Glomerular endothelial cell (primary cell): ENCODE measurements around the gene SLX4IP. TPM values are rescaled to one million over a fixed set of nuclear protein-coding genes. Genes with fewer than 3 reads are reported as not detected.
"Not testable (repeated sequence)": the region's sequence is repeated elsewhere in the genome, so short reads cannot be mapped to it uniquely, and the experiment has no call there.

Source experiments
- DNase-seq: peaks from one replicate; pipeline ENCODE4 v3.0.0-alpha.2; 2011; ENCODE audit warnings: low read depth, low spot score; ENCODE audit errors: extremely low read depth
- total RNA-seq: library from RNA; depleted of rRNA; stranded (reverse); fragments of >200 nt; gene quantifications from 2 replicates; pipeline ENCODE4 v1.2.3, GENCODE V29; 2015

The SLX4IP gene
- 2.8 and 3.4 TPM in 2 replicates for total RNA-seq

DNA sequence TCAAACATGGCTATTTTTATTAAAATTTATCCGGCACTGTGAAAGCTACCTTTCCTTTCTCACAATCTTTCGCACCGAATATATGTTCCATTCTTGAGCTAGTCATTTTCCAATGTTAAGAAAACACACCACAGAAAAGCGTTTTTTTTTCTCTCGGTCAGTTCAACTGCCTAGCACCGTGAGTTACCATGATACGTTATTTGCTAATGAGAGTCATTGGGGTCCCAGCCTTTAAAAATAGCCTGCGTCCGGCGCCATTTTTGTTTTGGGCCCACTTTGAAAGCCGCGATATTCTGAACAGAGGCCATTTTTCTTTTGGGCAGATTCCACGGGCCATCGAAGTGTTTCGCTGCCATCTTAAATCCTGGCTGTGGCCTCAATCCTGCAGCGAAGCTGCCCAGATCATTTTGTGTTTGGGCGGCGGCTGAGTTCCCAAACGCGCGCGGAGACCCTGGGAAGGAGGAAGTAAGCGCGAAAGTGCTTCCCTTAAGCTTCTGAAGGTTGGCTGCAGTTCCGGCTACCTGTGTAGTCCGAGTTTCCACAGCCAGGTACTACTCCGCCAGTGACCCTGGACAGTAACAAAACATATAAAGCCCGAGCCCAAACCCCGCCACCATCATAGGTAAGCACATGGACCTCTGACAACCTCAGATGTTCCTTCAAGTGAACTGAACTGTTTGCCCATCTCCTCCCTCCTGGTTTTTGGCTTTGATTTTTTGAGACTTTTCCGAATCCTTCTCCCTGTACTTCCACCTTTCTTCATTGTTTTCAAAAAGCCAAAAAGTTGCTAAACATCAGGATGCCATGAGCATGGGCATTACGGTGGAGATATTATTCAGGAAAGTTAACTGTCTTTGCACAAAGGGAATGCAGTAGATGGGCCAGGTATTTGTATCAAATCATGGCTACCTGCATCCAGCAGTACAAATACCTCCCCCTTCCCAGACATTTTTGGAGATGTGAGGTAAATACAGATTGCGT lies at the start of gene SLX4IP:
Gene SLX4IP, plus strand, starts transcription at position 474 of the 981 bp plus-strand sequence. CDS start 22,900 bp downstream, outside the sequence.
- peak; percentile 93 for DNase-seq

DNA sequence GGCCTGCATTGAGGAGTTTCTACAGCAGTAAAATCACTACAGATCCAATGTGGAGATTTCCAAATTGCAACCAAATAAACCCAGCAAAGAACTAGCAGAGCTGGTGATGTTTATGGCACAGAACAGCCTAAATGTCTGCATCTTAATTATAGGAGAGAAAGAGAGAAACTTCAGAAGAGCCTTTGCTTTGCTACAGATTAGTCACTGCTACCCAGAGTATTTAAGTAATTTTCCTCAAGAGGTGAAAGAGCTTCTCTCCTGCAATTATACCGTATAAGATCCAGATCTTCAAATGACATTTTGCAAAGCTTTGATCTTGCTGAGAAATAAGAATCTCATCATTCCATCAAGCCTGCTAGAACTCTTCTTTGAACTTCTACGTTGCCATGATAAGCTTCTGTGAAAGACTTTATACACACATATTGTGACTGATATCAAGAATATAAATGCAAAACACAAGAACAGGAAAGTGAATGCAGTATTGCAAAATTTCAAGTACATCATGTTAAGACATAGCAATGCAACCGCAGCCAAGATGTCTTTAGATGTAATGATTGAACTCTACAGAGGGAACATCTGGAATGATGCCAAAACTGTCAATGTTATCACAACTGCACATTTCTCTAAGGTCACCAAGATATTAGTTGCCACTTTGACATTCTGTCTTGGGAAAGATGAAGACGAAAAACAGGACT lies 49.1 kb upstream of the SLX4IP start:
- no peak for DNase-seq

DNA sequence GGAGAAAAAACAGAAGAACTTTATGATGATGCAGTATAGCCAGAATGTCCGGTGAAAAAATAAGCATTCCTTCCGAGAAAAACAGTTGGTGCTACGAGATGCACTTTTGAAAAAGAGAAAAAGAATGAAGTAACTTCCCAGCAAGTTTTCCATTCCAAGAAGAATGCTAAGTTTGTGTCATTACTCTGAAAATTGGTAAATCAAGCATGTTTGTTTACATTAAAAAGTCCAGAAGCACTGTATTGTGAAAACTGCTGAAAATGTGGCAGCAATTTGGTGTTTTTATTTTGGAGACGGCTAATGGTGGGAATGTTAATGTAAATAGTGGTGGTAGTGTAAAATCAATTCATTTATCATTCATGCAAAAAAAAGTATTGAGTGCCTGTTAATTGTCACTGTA lies 47.4 kb upstream of the SLX4IP start:
- no peak for DNase-seq

DNA sequence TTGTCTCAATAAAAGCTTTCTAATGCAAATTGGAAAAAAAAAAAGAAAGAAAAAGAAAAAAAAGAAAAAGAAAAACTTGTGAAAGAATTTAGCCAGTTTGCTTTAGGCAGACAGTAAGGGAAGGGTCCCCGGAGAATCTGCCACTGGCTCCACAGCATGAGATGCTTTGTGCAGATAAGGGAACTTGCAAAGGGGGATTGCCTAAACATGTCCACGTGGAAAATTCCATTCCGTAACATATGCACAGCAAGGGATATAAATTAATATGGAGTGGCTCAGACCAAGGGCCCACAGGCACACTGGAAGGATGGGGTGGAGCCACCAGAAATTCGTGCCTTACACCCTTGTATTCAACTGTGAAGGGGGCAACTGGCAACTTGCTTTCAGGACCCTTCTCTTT lies 46.5 kb upstream of the SLX4IP start:
- no peak for DNase-seq

DNA sequence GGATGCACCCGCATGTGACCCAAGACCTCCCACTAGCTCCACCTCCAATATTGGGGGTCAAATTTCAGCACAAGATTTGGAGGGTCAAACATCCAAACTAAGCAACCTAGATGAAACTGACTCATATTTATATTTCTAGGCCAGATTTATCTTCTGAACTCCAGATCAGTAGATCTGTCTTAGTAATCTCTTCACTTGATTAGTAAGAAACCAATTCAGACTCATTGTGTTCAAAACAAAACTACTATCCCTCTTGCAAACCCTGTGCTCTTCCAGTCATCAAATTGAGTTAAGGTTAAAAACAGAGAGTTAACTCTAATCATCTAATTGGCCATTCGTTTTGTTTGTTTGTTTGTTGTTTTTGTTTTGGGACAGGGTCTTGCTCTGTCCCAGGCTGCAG lies 44.4 kb upstream of the SLX4IP start:
- DNase-seq = no peak

DNA sequence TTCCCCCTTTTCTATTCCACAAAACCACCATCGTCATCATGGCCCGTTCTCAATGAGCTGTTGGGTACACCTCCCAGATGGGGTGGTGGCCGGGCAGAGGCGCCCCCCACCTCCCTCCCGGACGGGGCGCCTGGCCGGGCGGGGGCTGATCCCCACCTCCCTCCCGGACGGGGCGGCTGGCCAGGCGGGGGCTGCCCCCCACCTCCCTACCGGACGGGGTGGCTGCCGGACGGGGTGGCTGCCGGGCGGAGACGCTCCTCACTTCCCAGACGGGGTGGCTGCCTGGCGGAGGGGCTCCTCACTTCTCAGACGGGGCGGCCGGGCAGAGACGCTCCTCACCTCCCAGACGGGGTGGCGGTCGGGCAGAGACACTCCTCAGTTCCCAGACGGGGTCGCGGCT lies 40.4 kb upstream of the SLX4IP start:
- not testable (repeated sequence) for DNase-seq

DNA sequence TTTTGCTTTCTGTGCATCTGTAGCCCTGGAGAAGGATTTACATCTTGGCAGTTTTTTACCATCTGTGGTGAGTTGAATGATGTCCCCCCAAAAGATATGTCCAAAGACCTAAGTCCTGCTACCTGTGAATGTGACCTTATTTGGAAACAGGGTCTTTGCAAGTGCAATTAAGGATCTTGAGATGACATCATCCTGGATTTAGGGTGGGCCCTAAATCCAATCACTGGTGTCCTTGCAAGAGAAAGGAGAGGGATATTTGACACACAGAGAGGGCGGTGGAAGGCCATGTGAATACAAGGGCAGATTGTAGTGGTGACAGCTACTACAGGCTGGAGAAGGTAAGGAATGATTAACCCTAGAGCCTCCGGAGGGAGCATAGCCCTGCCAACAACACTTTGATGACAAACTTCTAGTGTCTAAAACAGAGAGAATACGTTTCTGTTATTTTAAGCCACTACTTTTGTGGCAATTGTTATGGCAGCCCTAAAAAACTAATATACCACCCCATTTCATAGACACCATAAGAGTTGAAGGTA lies 36.2 kb upstream of the SLX4IP start:
- DNase-seq = no peak

DNA sequence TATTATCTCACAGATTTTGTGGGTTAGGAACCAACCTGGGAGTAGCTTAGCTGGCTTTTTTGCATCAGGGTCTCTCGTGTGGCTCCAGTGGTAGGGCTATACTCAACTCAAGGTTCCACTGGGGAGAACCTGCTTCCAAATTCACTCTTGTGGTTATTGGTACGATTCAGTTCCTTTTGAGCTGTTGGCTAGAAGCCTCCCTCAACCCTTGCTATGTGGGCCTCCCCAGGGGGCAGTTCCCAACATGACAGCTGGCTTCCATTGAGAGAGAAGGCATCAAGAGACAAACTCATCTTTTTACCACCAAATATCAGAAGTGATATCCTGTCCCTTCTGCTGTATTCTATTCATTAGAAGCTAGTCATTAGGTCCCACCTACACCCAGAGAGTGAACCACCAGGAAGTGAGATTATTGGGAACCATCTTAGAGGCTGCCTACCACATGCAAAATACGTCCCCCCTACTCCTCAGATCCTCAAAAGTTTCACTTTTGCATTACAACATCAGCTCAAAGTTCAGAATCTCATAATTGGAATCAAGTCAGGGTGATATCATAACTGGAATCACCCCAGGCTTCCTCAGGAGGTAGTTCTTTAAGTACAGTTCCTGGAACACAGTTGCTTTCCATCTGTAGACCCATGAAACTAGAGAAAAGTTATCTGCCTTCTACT lies 32.0 kb upstream of the SLX4IP start:
- no peak for DNase-seq

DNA sequence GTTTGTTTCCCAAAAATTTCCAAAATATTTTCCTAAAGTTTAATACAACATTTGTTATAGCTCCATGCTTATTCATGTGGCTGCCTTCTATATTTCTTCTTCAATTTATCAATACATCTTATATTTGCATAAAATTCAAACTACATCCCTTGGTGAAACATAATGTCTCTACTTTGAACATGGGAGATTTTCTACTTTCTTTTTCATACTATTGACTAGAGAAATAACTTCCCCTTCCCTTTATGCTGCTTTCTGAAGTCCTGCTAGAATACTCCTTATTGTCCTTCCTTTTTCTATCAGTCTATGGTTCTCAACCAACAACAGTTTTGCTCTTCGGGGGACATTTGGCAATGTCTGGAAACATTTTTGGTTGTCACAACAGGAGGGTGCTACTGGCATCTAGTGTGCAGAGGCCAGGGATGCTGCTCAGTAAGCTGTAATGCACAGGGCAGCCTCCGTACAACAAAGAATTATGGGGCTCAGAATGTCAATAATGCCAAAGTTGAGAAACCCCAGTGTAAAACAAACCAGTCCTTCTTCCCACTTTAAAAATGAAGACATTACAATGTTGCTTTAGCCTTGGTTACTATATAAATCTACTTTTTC lies 31.0 kb upstream of the SLX4IP start:
- no peak for DNase-seq

DNA sequence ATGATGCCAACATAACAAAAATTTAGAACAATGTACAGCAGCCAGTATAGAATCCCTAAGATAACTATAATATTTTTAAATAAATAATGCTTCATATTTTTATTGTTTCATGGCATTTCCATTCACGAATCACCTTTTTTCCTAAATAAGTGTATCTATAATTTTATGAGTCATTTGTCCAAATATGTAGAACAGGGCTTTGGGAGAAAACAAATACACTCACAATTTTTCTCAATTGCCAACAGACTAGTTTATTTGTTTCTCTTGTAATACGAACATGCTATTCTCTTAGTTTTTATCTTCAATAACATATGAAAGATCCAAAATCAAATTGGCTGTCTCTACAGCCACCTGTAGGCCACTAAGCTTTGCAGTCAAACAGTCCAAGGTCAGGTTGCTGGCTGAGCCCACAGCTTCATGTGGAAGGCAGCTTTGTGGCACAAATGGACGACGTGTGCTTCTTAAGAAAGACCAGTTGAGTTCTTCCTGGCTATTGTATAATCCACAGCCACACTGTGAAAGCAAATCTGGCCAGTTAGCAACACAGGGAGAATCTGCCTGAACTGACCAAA lies 30.1 kb upstream of the SLX4IP start:
- no peak for DNase-seq

DNA sequence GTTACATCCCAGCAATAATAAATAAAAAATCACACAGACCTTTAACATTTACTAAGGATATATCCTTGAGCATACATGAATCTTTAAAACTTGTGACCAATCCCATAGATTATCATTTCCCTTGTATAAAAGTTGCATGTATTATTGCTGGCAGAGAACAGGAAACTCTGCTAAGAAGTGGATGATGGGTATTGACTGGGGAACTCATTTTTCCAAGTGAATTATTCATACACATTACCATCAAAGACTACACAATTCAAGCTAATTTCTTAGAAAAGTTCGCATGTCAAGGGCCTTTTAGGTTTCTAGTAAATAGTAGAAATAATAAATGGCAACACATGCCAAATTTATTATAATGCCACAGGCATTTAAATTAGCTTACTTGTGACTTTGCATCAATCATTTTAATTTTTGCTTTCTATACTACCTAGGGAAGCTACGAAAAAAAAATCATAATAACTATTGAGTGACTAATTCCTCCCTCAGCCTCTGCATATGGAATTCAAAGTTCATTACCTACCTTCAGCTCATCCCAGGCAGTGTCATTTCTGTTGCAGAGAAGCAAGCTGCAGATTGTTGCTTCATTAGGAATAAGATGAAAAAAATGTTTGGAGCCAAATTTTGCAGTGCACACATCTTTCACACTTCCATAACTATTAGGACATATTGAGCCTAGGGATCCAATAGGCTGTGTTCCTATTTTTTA lies 26.8 kb upstream of the SLX4IP start:
- DNase-seq = no peak

DNA sequence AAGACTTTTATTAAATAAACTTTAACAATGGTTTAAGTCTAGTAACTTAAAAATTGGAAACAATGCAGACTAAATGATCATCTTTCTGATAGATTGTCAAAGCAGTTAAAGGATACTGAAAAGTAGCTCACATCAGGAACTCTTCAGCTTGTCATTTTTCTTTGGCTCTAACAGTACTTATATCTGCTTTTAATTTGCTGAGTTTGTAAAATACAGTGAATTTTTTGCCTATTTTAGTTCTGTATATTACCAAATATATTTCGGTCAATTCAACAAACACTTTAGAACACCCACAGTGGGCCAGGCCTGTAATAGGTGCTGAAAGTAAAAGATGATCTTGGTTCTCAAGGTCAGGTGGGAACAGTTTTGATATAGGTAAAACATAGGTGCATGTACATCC lies 23.4 kb upstream of the SLX4IP start:
- no peak for DNase-seq

DNA sequence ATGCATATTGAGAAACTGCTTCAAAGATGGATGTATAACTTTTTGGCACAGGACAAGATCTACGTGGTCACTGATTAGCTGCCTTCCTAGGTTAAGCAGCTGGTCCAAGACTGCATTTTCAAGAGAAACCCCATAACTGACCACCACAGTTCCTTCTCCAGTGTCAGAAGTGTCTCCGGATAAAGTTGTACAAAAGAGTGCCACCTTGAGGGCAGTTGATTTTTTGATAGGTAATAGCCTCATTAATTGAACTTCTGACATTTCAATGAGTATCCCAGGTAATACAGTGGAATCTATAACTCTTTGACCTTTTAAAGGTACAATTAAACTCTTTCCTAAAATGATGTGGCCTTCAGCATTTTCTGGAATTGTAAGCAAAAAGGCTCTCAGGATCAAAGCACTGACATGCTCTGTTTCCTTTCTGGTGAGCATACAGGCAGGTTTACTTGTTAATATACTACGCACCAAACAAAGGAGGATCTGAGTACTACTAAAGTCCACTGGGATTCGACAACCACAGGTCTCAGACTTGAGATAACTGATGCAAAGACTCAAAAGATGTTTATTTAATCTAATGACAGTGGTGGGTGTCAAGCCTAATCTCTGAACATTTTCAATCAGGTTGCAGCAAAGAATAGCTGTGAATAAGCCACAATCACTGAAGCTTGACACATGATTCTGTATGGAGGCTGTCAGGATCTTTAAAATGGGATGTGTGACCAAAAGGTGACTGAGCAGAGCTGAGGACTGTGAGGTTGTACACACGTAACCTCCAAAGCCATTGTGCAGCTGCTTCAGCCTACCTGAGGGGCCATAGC lies 22.3 kb upstream of the SLX4IP start:
- DNase-seq = no peak

DNA sequence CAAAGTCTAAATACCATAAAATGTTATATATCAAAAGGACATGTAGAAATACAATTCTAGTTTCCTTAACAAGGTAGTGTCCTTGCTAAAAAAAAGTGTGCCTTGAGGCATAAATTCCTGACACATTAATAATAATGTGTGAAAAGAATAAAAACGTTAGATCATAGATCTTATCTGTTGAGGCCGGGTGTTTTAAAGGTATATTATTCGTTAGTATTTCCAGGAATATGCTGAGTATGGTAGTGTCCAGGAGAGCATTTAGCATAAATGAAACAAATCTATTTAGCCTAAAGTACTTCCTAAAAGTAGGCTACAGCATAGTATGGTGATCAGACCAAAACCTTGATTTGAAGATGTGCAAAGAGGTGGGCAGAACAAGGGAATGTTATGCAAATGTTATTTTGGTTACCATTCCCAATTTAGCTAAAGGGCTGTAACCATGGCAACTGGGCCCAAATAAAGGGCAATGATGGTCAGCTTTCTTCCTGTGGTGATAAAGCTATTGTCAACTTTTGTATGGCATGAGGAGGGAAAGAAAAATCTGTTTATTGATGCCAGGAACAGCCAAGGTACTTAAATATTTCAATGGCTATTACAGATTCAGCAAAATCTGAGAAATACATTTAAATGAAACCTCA lies 20.0 kb upstream of the SLX4IP start:
- DNase-seq = no peak

DNA sequence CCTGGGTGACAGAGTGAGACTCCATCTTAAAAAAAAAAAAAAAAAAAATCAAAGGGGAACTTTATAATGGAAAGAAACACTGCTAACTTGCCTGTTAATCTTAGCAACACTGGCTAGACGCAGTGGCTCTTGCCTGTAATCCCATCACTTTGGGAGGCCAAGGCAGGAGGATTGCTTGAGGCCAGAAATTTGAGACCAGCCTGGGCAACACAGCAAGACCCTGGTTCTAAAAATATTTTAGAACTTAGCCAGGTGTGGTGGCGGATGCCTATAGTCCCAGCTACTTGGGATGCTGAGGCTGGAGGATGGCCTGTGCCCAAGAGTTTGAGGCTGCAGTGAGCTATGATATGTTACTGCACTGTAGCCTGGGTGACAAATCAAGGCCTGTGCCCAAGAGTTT lies 17.9 kb upstream of the SLX4IP start:
- not testable (repeated sequence) for DNase-seq

DNA sequence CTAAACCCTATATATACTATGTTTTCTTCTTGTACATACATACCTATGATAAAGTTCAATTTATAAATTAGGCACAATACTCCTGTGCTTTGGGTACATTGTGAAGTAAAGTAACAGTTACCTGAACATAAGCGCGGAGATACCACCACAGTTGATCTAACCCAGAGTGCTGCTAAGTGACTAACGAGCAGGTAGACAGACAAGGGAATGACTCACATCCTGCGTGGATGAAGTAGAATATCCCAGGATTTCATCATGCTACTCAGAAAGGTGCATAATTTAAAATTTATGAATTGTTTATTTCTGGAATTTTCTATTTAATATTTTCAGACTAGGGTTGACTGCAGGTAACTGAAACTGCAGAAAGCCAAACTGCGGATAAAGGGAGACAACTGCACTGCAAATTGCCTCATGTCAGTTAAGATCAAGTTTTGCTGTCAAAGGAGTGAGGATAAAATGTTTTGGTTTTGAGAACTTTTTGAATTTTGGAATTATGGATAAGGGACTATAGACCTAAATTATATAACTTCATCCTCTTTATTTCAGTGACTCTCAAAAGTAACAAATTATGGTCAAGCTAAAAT lies 15.5 kb upstream of the SLX4IP start:
- DNase-seq = no peak

DNA sequence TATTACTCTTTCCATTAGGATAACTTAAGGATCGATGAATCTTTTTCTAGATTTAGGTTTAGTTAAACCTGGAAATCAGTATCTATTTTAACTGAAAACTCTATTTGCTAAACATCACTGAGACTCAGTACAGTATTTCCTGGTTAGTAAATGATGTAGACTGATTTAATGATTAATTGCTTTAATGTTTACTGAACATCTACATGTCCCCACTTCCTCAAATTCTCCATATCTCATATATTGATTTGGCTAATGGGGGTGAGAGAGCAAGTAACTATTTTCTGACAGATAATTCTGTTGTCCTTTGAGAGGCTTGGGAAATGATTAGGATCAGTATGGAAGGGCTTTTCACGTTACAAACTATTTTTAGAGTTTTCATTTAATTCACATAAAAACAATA lies 11.4 kb upstream of the SLX4IP start:
- DNase-seq = no peak

DNA sequence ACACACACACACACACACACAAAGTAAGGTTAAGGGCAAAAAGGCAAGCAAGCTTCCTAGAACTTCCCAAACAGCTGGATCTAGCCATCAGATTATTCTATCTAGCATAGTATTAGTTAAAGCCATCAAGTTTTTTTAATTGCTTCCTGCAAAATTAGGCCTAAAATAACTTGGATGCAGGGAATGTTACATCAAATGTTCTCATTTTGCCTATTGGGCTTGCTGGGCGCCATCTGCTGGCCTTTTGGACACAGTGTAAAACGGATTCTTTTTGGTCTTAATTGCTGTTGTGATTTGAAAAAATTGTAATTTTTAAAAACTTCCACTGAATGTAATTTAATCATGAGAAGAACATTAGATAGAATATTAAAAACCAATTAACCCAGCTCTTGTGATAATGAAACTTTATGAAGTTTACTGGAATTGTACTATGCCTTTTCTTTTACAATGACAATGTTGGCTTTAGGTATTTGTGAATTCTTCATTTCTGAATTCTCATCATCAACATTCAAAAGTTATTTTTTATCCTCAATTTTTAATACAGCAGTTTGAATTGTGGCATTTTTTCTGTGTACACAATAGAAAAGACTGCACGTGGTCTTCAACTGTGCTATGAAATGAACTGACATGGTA lies 7.9 kb upstream of the SLX4IP start:
- DNase-seq = no peak
